MM.1S (cell line): ENCODE measurements around the gene MRPL42.

Source experiments
- DNase-seq: peaks from one replicate; pipeline ENCODE4 v3.0.0-alpha.2; 2015
- H2AFZ ChIP-seq: fragments of 300-600 bp; sonication (generic); 2 replicates; pipeline ENCODE4 v1.6.0; 2016; ENCODE audit warnings: antibody characterized with exemption, low read length
- H3F3A ChIP-seq: fragments of 300-600 bp; sonication (generic); 2 replicates; pipeline ENCODE4 v1.6.1; 2016; ENCODE audit warnings: mild to moderate bottlenecking, antibody characterized with exemption, low read length, moderate library complexity, mixed read lengths; ENCODE audit not compliant: insufficient read depth
- H3K27ac ChIP-seq: fragments of 300-600 bp; sonication (generic); 2 replicates; pipeline ENCODE4 v1.5.1; 2016; ENCODE audit warnings: mild to moderate bottlenecking, low read length
- H3K27me3 ChIP-seq: fragments of 300-600 bp; sonication (generic); replicated peaks from 2 replicates; pipeline ENCODE4 v1.6.0; 2016; ENCODE audit warnings: low read length; ENCODE audit not compliant: insufficient read depth
- H3K36me3 ChIP-seq: fragments of 300-600 bp; sonication (generic); replicated peaks from 2 replicates; pipeline ENCODE4 v1.6.1; 2016; ENCODE audit warnings: mild to moderate bottlenecking, low read length, mixed read lengths; ENCODE audit not compliant: insufficient read depth
- H3K4me1 ChIP-seq: fragments of 300-600 bp; sonication (generic); 2 replicates; pipeline ENCODE4 v1.6.1; 2016; ENCODE audit warnings: low read length, mixed read lengths
- H3K4me2 ChIP-seq: fragments of 300-600 bp; sonication (generic); 2 replicates; pipeline ENCODE4 v1.6.0; 2016; ENCODE audit warnings: low read depth, low read length
- H3K4me3 ChIP-seq: fragments of 300-600 bp; sonication (generic); 2 replicates; pipeline ENCODE4 v1.5.1; 2016; ENCODE audit warnings: low read length, mixed read lengths
- H3K79me2 ChIP-seq: fragments of 300-600 bp; sonication (generic); 2 replicates; pipeline ENCODE4 v1.6.1; 2016; ENCODE audit warnings: mixed run types, low read length, mixed read lengths
- H3K9ac ChIP-seq: fragments of 300-600 bp; sonication (generic); 2 replicates; pipeline ENCODE4 v1.6.1; 2016; ENCODE audit warnings: low read length, mixed read lengths
- H3K9me2 ChIP-seq: fragments of 300-600 bp; sonication (generic); replicated peaks from 2 replicates; pipeline ENCODE4 v1.6.1; 2016; ENCODE audit warnings: mild to moderate bottlenecking, low read length, mixed read lengths; ENCODE audit not compliant: insufficient read depth
- H3K9me3 ChIP-seq: fragments of 300-600 bp; sonication (generic); replicated peaks from 2 replicates; pipeline ENCODE4 v1.6.1; 2016; ENCODE audit warnings: mild to moderate bottlenecking, low read length, mixed read lengths; ENCODE audit not compliant: insufficient read depth
- H4K20me1 ChIP-seq: fragments of 300-600 bp; sonication (generic); 2 replicates; pipeline ENCODE4 v1.6.1; 2016; ENCODE audit warnings: mild to moderate bottlenecking, low read length, moderate library complexity, mixed read lengths; ENCODE audit not compliant: insufficient read depth
- EZH2 ChIP-seq: fragments of 300-600 bp; sonication (generic); optimal IDR thresholded peaks from 2 replicates; pipeline ENCODE3; 2017; ENCODE audit warnings: low read depth, mild to moderate bottlenecking, antibody characterized with exemption, low read length, mixed read lengths
- EZH2phosphoT487 ChIP-seq: fragments of 300-600 bp; sonication (generic); IDR thresholded peaks from 2 replicates; pipeline ENCODE4 v1.6.1; 2018; ENCODE audit warnings: antibody characterized with exemption, low read length
- TF ChIP-seq, protein P1 (sequence below): fragments of 300-600 bp; sonication (generic); IDR thresholded peaks from 2 replicates; pipeline ENCODE4 v1.5.1; 2016; ENCODE audit warnings: antibody characterized with exemption, low read length, mixed read lengths

MRPL42 gene

DNA sequence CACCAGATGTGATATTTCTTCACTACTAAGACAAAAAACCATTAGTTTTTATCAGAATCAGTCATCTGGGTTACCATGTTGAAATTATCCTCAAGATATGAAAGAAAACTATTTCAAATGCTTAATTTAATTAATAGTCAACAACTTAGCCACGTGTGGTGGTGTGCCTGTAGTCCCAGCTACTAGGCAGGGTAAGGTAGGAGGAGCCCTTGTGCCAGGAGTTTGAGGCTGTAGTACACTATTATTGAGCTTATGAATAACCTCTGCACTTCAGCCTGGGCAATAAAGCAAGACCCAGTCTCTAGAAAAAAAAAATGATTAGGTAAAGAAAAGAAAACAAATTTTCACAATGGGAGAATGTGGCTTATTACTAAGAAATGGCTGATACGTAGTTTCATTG, 33.4 kb downstream of the MRPL42 start:
- H3K4me3 ChIP-seq: no peak overlapping the region
- H3K27ac ChIP-seq: no peak overlapping the region
- H3K4me2 ChIP-seq: no peak overlapping the region
- no peaks in the 10 kb centered on the region for H4K20me1 ChIP-seq
- H3K9ac ChIP-seq: no peak overlapping the region
- H3K9me3 ChIP-seq: no peaks in the 10 kb centered on the region
- H2AFZ ChIP-seq: no peak overlapping the region
- TF ChIP-seq, protein P1, sequence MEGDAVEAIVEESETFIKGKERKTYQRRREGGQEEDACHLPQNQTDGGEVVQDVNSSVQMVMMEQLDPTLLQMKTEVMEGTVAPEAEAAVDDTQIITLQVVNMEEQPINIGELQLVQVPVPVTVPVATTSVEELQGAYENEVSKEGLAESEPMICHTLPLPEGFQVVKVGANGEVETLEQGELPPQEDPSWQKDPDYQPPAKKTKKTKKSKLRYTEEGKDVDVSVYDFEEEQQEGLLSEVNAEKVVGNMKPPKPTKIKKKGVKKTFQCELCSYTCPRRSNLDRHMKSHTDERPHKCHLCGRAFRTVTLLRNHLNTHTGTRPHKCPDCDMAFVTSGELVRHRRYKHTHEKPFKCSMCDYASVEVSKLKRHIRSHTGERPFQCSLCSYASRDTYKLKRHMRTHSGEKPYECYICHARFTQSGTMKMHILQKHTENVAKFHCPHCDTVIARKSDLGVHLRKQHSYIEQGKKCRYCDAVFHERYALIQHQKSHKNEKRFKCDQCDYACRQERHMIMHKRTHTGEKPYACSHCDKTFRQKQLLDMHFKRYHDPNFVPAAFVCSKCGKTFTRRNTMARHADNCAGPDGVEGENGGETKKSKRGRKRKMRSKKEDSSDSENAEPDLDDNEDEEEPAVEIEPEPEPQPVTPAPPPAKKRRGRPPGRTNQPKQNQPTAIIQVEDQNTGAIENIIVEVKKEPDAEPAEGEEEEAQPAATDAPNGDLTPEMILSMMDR: no peak
- TF ChIP-seq EZH2phosphoT487 (no peak), EZH2 (no peak)
- H3K27me3 ChIP-seq: no peaks in the 10 kb centered on the region
- H3K79me2 ChIP-seq: no peaks in the 10 kb centered on the region
- no peak for DNase-seq
- peaks cover 3% of the 10 kb centered on the region; the same call in 1 of the 2 replicates for H3F3A ChIP-seq
- H3K36me3 ChIP-seq: no peaks in the 10 kb centered on the region; the same call in 1 of the 2 replicates
- no peaks in the 10 kb centered on the region for H3K9me2 ChIP-seq
- H3K4me1 ChIP-seq: peaks cover 5% of the 10 kb centered on the region; the same call in 1 of the 2 replicates

DNA sequence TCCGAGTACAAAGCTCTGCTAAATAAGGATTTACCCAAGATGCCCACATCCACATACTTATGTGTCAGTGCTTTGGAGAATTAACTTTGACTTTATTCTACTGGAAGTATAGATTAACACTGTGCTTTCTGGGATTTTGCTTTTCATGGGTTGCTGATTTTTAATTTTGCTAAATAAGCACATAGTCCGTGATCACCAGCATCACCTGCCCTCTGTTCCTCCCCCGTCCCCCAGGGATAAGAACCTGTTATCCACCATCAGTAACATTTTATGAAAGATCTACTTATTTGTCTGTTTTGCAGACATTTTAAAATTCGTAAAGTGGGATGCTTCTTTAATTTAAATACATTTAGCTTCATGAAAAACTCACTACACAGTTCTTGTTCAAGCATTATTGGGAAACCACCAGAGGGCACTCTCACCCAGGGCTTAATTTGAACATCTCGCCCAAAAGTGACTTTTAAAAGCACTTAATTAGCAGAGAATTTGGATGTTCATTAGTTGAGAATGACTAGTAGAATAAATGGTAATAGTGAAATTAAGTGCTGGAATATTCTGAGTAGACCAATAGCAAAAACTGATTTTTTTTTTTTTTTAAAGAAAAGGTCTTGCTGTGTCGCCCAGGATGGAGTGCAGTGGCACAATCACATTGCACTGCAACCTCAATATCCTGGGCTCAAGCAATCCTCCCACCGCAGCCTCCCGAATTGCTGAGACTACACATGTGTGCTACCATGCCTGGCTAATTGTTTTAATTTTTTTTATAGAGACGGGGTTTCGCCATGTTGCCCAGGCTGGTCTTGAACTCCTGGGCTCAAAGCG, 35.7 kb downstream of the MRPL42 start:
- TF ChIP-seq, protein P1: peak; percentile 85
- TF ChIP-seq EZH2 (no peak), EZH2phosphoT487 (no peak)
- Histone ChIP-seq H3K9ac (no peak overlapping the region), H3F3A (peaks cover 3% of the 10 kb centered on the region; the same call in 1 of the 2 replicates), H3K9me2 (no peaks in the 10 kb centered on the region), H3K27me3 (no peaks in the 10 kb centered on the region), H3K27ac (no peak overlapping the region), H3K79me2 (no peaks in the 10 kb centered on the region), H3K9me3 (no peaks in the 10 kb centered on the region), H3K36me3 (no peaks in the 10 kb centered on the region; the same call in 1 of the 2 replicates), H3K4me3 (no peak overlapping the region), H3K4me2 (no peak overlapping the region), H3K4me1 (peaks cover 15% of the 10 kb centered on the region), H2AFZ (no peak overlapping the region), H4K20me1 (no peaks in the 10 kb centered on the region)
- DNase-seq: peak; percentile 47

DNA sequence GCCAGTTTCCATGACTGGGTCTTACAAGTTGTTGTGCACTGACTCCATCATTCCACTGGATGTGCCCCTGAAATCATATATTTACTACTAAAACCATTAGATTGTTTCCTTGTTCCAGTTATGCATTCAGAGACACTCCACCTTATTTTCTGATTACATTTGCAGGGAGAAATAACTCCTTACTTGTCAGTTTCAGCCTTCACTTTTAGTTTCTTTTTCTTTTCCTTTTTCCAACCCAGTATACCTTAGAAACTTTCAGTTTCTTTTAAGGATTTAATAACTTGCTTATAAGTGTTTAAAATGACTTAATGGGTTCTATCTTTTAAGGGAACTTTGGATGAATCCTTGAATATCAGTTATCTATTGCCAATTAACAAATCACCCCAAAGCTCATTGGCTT, 39.9 kb downstream of the MRPL42 start:
- peak overlapping the region; percentile 26; the same call in 1 of the 2 replicates for H3K4me2 ChIP-seq
- no peak for TF ChIP-seq EZH2
- TF ChIP-seq, protein P1: no peak

More for the DNA sequence above, 39.9 kb downstream of the MRPL42 start:
- Histone ChIP-seq H2AFZ (no peak overlapping the region), H3K27ac (no peak overlapping the region), H3K27me3 (no peaks in the 10 kb centered on the region), H3K79me2 (no peaks in the 10 kb centered on the region), H3K9me3 (no peaks in the 10 kb centered on the region), H3K9ac (no peak overlapping the region), H4K20me1 (no peaks in the 10 kb centered on the region), H3K4me3 (no peak overlapping the region), H3K9me2 (no peaks in the 10 kb centered on the region), H3F3A (no peaks in the 10 kb centered on the region; the same call in 1 of the 2 replicates), H3K4me1 (peaks cover 15% of the 10 kb centered on the region), H3K36me3 (no peaks in the 10 kb centered on the region)
- peak; percentile 36 for DNase-seq
